OCI-LY7 (cell line): ENCODE measurements around the gene TNK1. TPM values are rescaled to one million over a fixed set of nuclear protein-coding genes. Genes with fewer than 3 reads are reported as not detected.
A peak's percentile ranks its signal among the peaks of the same experiment; 100 is the strongest.

Experiments
- BruUV-seq: library from RNA; stranded (reverse); fragments of 400-500 nt; replicated peaks from 2 replicates; lab custom pipeline; 2021; lab: Mats Ljungman, UMichigan
- CTCF ChIA-PET: fragments of 300-600 bp; sonication (Branson Sonifier 250); formaldehyde crosslinking; loops from one replicate; lab custom pipeline; 2022; ENCODE audit warnings: antibody characterized with exemption; ENCODE audit not compliant: unreplicated experiment; lab: Charles Lee
- POLR2A ChIA-PET: fragments of 300-600 bp; sonication (Branson Sonifier 250); formaldehyde crosslinking; loops from one replicate; lab custom pipeline; 2022; ENCODE audit warnings: antibody characterized with exemption; lab: Charles Lee
- DNase-seq: peaks from one replicate; pipeline ENCODE4 v3.0.0-alpha.2; 2015; ENCODE audit warnings: low spot score
- H2AFZ ChIP-seq: fragments of 200-600 bp; sonication (generic), shearing (Covaris generic); 2 replicates; pipeline ENCODE4 v1.6.1; 2014; ENCODE audit warnings: mild to moderate bottlenecking, antibody characterized with exemption, low read length, moderate library complexity
- H3K27ac ChIP-seq: fragments of 200-600 bp; sonication (generic); 2 replicates; pipeline ENCODE4 v1.5.1; 2014; ENCODE audit warnings: mixed run types, low read depth, mild to moderate bottlenecking, moderate library complexity, low read length, inconsistent platforms; ENCODE audit not compliant: poor library complexity, severe bottlenecking
- H3K36me3 ChIP-seq: fragments of 200-600 bp; sonication (generic); 2 replicates; pipeline ENCODE4 v1.6.1; 2014; ENCODE audit warnings: mild to moderate bottlenecking, antibody characterized with exemption, low read length, moderate library complexity, mixed read lengths; ENCODE audit not compliant: insufficient read depth
- H3K4me1 ChIP-seq: fragments of 200-600 bp; sonication (generic); 2 replicates; pipeline ENCODE4 v1.5.1; 2014; ENCODE audit warnings: mild to moderate bottlenecking, low read length; ENCODE audit not compliant: insufficient read depth, poor library complexity, severe bottlenecking
- H3K4me2 ChIP-seq: fragments of 200-600 bp; sonication (generic); 2 replicates; pipeline ENCODE4 v1.6.1; 2014; ENCODE audit warnings: mild to moderate bottlenecking, low read length
- H3K4me3 ChIP-seq: fragments of 200-600 bp; sonication (generic); 2 replicates; pipeline ENCODE4 v1.5.1; 2014; ENCODE audit warnings: mild to moderate bottlenecking, low read depth, low read length; ENCODE audit not compliant: poor library complexity, severe bottlenecking
- H3K79me2 ChIP-seq: fragments of 200-600 bp; sonication (generic); 2 replicates; pipeline ENCODE4 v1.6.1; 2016; ENCODE audit warnings: low read depth, mild to moderate bottlenecking, low read length, moderate library complexity, mixed read lengths; ENCODE audit not compliant: insufficient read depth
- H3K9me2 ChIP-seq: fragments of 200-600 bp; sonication (generic); 2 replicates; pipeline ENCODE4 v1.6.1; 2016; ENCODE audit warnings: mild to moderate bottlenecking, low read length, mixed read lengths; ENCODE audit not compliant: insufficient read depth
- H3K9me3 ChIP-seq: fragments of 200-600 bp; sonication (generic); 2 replicates; pipeline ENCODE4 v1.6.1; 2014; ENCODE audit warnings: mild to moderate bottlenecking, mixed run types, low read length, mixed read lengths
- H4K20me1 ChIP-seq: fragments of 200-600 bp; sonication (generic); 2 replicates; pipeline ENCODE4 v1.6.1; 2014; ENCODE audit warnings: mild to moderate bottlenecking, antibody characterized with exemption, low read length, moderate library complexity, mixed read lengths; ENCODE audit not compliant: insufficient read depth
- CTCF ChIP-seq: fragments of 200-600 bp; sonication (generic); conservative IDR thresholded peaks from 2 replicates; pipeline ENCODE4 v1.5.1; 2014; ENCODE audit warnings: mild to moderate bottlenecking, antibody characterized with exemption, low read length, moderate library complexity, mixed read lengths
- EZH2phosphoT487 ChIP-seq: fragments of 200-600 bp; sonication (generic); IDR thresholded peaks from 2 replicates; pipeline ENCODE4 v1.6.1; 2018; ENCODE audit warnings: low read depth, borderline replicate concordance, mild to moderate bottlenecking, mixed run types, antibody characterized with exemption, low read length, moderate library complexity, mixed read lengths
- intact Hi-C: fragments of 100-400 bp; cut with micrococcal nuclease; formaldehyde crosslinking; loops from one replicate; pipeline ENCODE4 v1.10.0; 2022; ENCODE audit not compliant: unreplicated experiment
- total RNA-seq, 2 experiments: library from RNA; depleted of rRNA in 1 of 2; stranded (reverse); fragments of >200 nt in 1 of 2; shearing (Covaris generic) in 1 of 2; gene quantifications; 2 replicates each; pipeline ENCODE4 v1.2.3, GENCODE V29; 2014 to 2022

Gene TNK1
- total RNA-seq, 2 experiments from 2014 or later = 5.0 to 6.4 TPM

- peaks cover 4% of the 10 kb centered on the region; the same call in 1 of the 2 replicates for H3K79me2 ChIP-seq
- no peaks in the 10 kb centered on the region for H4K20me1 ChIP-seq
- peak; percentile 88 for TF ChIP-seq CTCF
- TF ChIP-seq EZH2phosphoT487 = no peak
- H3K9me3 ChIP-seq = no peaks in the 10 kb centered on the region
- H2AFZ ChIP-seq = peak overlapping the region; percentile 61; the same call in 1 of the 2 replicates
- H3K4me1 ChIP-seq = peaks cover 40% of the 10 kb centered on the region
- ChIA-PET CTCF (interaction anchor here (0.6 to 1.9 kb wide), 6 partner anchors 18 to 124 kb away, joined by 3 to 18 read pairs (median 6); partner anchors contain the start of genes TMEM256 and TMEM95), POLR2A (interaction anchor here (0.5 to 2.5 kb wide), 3 partner anchors 12 to 174 kb away, joined by 3 to 8 read pairs (median 6); partner anchors contain the start of gene TMEM256)
- H3K4me2 ChIP-seq = peak overlapping the region; percentile 99
- BruUV-seq = no TSS peak
- H3K36me3 ChIP-seq = no peaks in the 10 kb centered on the region
- intact Hi-C loops = loop anchor here (1.0 to 5.0 kb wide), 5 partner anchors 48 to 399 kb away; partner anchors contain the start of genes POLR2A, SENP3, SLC16A13 and WRAP53
- peak overlapping the region; percentile 77 for H3K27ac ChIP-seq
- H3K9me2 ChIP-seq = no peaks in the 10 kb centered on the region
- peak; percentile 91 for DNase-seq
- H3K4me3 ChIP-seq = peak overlapping the region; percentile 76
Measured at GRCh38 chr17:7436556-7437368, 55.9 kb downstream of the TNK1 start.

- H3K4me1 ChIP-seq = peaks cover 40% of the 10 kb centered on the region
- BruUV-seq = no TSS peak
- TF ChIP-seq CTCF (no peak), EZH2phosphoT487 (no peak)
- no peak overlapping the region for H3K27ac ChIP-seq
- no peak for DNase-seq
- H3K36me3 ChIP-seq = no peaks in the 10 kb centered on the region
- H3K4me3 ChIP-seq = peak overlapping the region; percentile 76
- H3K9me2 ChIP-seq = no peaks in the 10 kb centered on the region
- no peaks in the 10 kb centered on the region for H4K20me1 ChIP-seq
- no peak overlapping the region for H2AFZ ChIP-seq
- ChIA-PET POLR2A (interaction anchor here (0.5 kb wide), 1 partner anchor 13 kb away, joined by 6 read pairs; no protein-coding TSS in a partner anchor), CTCF (interaction anchor here (1.4 kb wide), 1 partner anchor 107 kb away, joined by 6 read pairs; no protein-coding TSS in a partner anchor)
- H3K9me3 ChIP-seq = no peaks in the 10 kb centered on the region
- H3K4me2 ChIP-seq = peak overlapping the region; percentile 99
- peaks cover 4% of the 10 kb centered on the region; the same call in 1 of the 2 replicates for H3K79me2 ChIP-seq
- intact Hi-C loops = loop anchor here (1.0 to 5.0 kb wide), 4 partner anchors 47 to 400 kb away; partner anchors contain the start of genes POLR2A, SENP3 and SLC16A13
Measured at GRCh38 chr17:7437369-7437863, 56.5 kb downstream of the TNK1 start.
